ENCODE data around the gene ADCY10. TPM values are rescaled to one million over a fixed set of nuclear protein-coding genes. Genes with fewer than 3 reads are reported as not detected.

ADCY10 gene, protein sequence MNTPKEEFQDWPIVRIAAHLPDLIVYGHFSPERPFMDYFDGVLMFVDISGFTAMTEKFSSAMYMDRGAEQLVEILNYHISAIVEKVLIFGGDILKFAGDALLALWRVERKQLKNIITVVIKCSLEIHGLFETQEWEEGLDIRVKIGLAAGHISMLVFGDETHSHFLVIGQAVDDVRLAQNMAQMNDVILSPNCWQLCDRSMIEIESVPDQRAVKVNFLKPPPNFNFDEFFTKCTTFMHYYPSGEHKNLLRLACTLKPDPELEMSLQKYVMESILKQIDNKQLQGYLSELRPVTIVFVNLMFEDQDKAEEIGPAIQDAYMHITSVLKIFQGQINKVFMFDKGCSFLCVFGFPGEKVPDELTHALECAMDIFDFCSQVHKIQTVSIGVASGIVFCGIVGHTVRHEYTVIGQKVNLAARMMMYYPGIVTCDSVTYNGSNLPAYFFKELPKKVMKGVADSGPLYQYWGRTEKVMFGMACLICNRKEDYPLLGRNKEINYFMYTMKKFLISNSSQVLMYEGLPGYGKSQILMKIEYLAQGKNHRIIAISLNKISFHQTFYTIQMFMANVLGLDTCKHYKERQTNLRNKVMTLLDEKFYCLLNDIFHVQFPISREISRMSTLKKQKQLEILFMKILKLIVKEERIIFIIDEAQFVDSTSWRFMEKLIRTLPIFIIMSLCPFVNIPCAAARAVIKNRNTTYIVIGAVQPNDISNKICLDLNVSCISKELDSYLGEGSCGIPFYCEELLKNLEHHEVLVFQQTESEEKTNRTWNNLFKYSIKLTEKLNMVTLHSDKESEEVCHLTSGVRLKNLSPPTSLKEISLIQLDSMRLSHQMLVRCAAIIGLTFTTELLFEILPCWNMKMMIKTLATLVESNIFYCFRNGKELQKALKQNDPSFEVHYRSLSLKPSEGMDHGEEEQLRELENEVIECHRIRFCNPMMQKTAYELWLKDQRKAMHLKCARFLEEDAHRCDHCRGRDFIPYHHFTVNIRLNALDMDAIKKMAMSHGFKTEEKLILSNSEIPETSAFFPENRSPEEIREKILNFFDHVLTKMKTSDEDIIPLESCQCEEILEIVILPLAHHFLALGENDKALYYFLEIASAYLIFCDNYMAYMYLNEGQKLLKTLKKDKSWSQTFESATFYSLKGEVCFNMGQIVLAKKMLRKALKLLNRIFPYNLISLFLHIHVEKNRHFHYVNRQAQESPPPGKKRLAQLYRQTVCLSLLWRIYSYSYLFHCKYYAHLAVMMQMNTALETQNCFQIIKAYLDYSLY (N-terminal part only)
- total RNA-seq = under 0.01 and 0.22 TPM in 2 replicates

DNA sequence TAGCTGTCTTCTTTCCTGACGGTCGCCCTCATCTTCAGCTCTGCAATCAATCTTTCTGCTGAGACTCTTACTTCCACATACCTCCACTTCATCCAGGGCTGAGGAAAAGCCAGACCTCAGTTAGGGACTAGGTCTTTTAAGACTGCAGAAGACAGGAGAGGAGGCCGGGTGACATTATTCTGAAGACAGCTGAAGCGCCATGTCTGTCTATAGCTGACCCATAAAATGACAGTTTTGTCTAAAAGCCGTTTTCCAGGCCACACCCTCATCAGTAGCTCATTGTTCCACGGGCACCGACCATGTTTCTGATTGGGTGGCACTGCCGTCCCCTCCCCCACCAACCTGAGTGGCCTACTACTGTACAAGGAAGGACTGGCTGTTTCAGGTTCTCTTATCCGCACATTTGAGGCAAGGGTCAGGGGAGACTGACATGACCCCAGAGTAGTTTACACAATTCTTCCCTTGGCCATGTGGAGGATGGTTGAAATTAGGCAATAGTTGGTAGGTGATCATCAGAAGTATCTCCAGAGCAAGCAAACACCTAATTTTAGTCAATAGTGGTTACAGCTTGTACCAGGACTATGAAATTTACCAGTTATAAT lies at the start of gene ADCY10:
Gene ADCY10 (minus strand): TSS at position 240 of the 602 bp plus-strand sequence. CDS start 8,994 bp downstream, outside the sequence.

DNA sequence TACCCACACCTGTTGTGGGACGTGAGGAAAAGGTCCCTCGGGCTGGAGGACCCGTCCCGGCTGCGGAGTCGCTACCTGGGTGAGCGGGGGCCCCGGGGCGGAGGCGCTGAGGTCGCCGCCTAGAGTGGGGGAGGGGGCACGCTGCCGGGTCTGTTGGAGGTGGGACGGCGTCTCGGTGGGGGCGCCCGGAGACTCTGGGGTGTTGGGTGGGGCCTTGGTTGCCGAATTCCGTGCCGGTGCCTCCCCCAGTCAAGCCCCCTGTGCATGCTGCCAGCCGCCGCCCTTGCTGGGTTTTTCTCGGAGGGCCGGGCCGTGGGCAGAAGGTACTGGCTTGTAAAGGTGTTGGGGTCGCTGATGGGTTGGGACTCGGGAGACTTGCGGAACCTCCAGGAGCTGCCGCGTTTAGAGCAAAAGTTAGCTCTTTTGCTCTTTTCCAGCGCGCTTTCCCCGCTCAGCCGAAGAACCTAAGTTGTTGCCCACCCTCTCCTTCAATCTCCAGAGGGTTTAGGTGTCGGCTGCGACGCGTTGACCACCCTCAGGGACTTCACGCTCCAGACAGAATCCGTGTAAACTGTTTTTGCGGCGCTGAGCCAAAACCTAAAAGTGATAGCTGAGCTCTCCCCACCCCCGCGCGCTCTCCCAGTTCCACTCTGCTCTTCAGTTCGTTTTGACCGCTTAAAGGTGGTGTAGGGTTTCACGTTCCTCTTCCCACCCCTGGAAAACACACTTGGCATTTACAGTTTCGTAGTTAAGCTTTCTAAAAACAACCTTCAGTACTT lies 23.2 kb upstream of the ADCY10 start, which contains the start of gene MPC2:
Gene MPC2 (minus strand): TSS at position 143 of the 779 bp plus-strand sequence. CDS start 1,231 bp downstream, outside the sequence.

DNA sequence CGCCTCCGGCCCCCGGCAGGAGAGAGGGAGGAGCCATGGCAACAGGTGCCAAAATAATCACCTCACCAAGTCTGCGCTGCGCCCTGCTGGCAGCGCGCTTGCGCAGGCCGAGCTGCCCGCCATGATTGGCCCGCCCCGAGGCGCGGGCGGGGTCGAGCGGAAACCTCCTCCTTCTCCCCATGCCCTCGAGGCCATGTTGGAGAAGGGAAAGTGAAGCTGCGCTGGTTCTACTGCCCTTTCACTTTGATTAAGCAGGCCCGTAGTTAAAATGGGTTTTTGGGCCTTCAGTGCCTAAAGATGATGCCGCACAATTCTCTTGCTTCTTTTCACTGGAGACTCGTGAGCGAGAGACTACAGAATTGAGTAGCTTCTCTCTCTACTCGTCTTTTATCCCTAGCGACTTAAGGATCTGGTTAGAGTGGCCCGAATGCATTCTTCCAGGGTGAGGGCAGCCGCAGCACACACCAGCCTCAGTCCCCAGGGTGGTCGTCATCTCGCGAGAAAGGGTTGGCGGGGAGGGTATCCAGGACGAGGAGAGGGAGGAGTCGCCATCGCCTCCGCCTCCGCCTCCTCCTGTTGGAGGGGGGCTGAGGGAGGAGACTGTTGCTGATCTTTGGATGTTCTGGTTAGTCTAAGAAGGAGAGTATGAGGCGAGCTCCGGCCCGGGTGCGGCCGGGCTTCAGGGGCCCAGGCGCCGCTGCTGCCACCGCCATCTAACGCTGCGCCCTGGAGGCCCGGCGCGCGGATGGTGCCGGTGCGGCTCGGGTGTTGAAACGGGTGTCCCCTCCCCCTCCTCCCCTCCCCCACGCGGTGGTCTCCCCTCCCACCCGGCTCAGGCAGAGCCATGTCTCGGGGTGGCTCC lies 22.4 kb upstream of the ADCY10 start, which contains the start of gene DCAF6:
Gene DCAF6 (plus strand): TSS at position 616 of the 862 bp plus-strand sequence. CDS start 229 bp downstream, at position 845.

Other genes starting within 250 kb of the ADCY10 start
- gene MPZL1, start 192.2 kb downstream of the ADCY10 start, total RNA-seq = 164 and 190 TPM in 2 replicates
- 45.5 and 50.3 TPM in 2 replicates for gene DCAF6, start 22.5 kb upstream of the ADCY10 start, total RNA-seq
- gene MPC2, start 22.9 kb upstream of the ADCY10 start, total RNA-seq = 16.0 and 29.9 TPM in 2 replicates
- 8.3 and 17.2 TPM in 2 replicates for gene GPR161, start 222.8 kb upstream of the ADCY10 start, total RNA-seq